H9 (cell line): ENCODE data around the gene DYTN. TPM values are rescaled to one million over a fixed set of nuclear protein-coding genes. Genes with fewer than 3 reads are reported as not detected.

Experiments used
- DNase-seq: peaks from one replicate; pipeline ENCODE4 v3.0.0-alpha.2; 2017
- H2AFZ ChIP-seq: one replicate; pipeline ENCODE4 v1.6.1; 2013; ENCODE audit warnings: mild to moderate bottlenecking, low read length, control low read depth, moderate library complexity
- H2AK5ac ChIP-seq: 2 replicates; pipeline ENCODE4 v1.6.1; 2013; ENCODE audit warnings: low read length, control low read depth, mixed read lengths; ENCODE audit not compliant: insufficient read length
- H2BK120ac ChIP-seq: one replicate; pipeline ENCODE4 v1.6.1; 2013; ENCODE audit warnings: low read depth, mild to moderate bottlenecking, low read length, control low read depth, inconsistent platforms; ENCODE audit not compliant: poor library complexity, severe bottlenecking
- H2BK12ac ChIP-seq: 2 replicates; pipeline ENCODE4 v1.6.1; 2013; ENCODE audit warnings: low read length, control low read depth, mixed read lengths, low read depth; ENCODE audit not compliant: insufficient read length
- H2BK15ac ChIP-seq: 2 replicates; pipeline ENCODE4 v1.6.1; 2013; ENCODE audit warnings: low read depth, low read length, control low read depth
- H2BK20ac ChIP-seq: one replicate; pipeline ENCODE4 v1.6.1; 2013; ENCODE audit warnings: low read depth, mild to moderate bottlenecking, low read length, control low read depth, inconsistent platforms; ENCODE audit not compliant: poor library complexity, severe bottlenecking
- H2BK5ac ChIP-seq: 2 replicates; pipeline ENCODE4 v1.6.1; 2013; ENCODE audit warnings: low read length, control low read depth, mixed read lengths; ENCODE audit not compliant: insufficient read length
- H3K14ac ChIP-seq: 2 replicates; pipeline ENCODE4 v1.6.1; 2013; ENCODE audit warnings: low read length, control low read depth; ENCODE audit not compliant: insufficient read depth
- H3K18ac ChIP-seq: 2 replicates; pipeline ENCODE4 v1.6.1; 2013; ENCODE audit warnings: low read depth, mild to moderate bottlenecking, mixed read lengths, low read length, control low read depth; ENCODE audit not compliant: insufficient read length
- H3K23ac ChIP-seq: 2 replicates; pipeline ENCODE4 v1.6.1; 2013; ENCODE audit warnings: low read length, control low read depth, mixed read lengths, low read depth; ENCODE audit not compliant: insufficient read length
- H3K23me2 ChIP-seq: 2 replicates; pipeline ENCODE4 v1.6.1; 2013; ENCODE audit warnings: low read depth, mild to moderate bottlenecking, mixed read lengths, low read length, control low read depth; ENCODE audit not compliant: insufficient read length, poor library complexity, severe bottlenecking
- H3K27ac ChIP-seq: 2 replicates; pipeline ENCODE4 v1.5.1; 2013; ENCODE audit warnings: low read length, control low read depth, mixed read lengths, low read depth; ENCODE audit not compliant: insufficient read length
- H3K27me3 ChIP-seq: 2 replicates; pipeline ENCODE4 v1.6.1; 2013; ENCODE audit warnings: low read length, control low read depth, inconsistent platforms; ENCODE audit not compliant: insufficient read depth
- H3K4ac ChIP-seq: 2 replicates; pipeline ENCODE4 v1.6.1; 2013; ENCODE audit warnings: low read depth, mild to moderate bottlenecking, control low read depth, inconsistent platforms, low read length, moderate library complexity
- H3K4me1 ChIP-seq: 2 replicates; pipeline ENCODE4 v1.6.1; 2013; ENCODE audit warnings: low read length, control low read depth, inconsistent platforms; ENCODE audit not compliant: insufficient read depth
- H3K4me2 ChIP-seq: 2 replicates; pipeline ENCODE4 v1.6.1; 2013; ENCODE audit warnings: low read length, control low read depth, mixed read lengths; ENCODE audit not compliant: insufficient read length, insufficient read depth
- H3K56ac ChIP-seq: 2 replicates; pipeline ENCODE4 v1.6.1; 2013; ENCODE audit warnings: low read depth, mild to moderate bottlenecking, mixed read lengths, low read length, control low read depth; ENCODE audit not compliant: insufficient read length
- H3K79me1 ChIP-seq: 2 replicates; pipeline ENCODE4 v1.6.1; 2013; ENCODE audit warnings: low read depth, mild to moderate bottlenecking, moderate library complexity, low read length, control low read depth, inconsistent platforms; ENCODE audit not compliant: insufficient read depth, poor library complexity, severe bottlenecking
- H3K79me2 ChIP-seq: 2 replicates; pipeline ENCODE4 v1.6.1; 2013; ENCODE audit warnings: low read length, control low read depth, inconsistent platforms; ENCODE audit not compliant: insufficient read depth
- H3K9ac ChIP-seq: 2 replicates; pipeline ENCODE4 v1.6.1; 2013; ENCODE audit warnings: low read length, control low read depth, mixed read lengths; ENCODE audit not compliant: insufficient read length; ENCODE audit errors: extremely low read depth
- H3K9me3 ChIP-seq: one replicate; pipeline ENCODE4 v1.6.1; 2013; ENCODE audit warnings: low read depth, low read length, inconsistent platforms; ENCODE audit not compliant: control insufficient read depth
- H3T11ph ChIP-seq: one replicate; pipeline ENCODE4 v1.6.1; 2013; ENCODE audit warnings: mild to moderate bottlenecking, low read length, control low read depth, inconsistent platforms
- H4K20me1 ChIP-seq: one replicate; pipeline ENCODE4 v1.6.1; 2013; ENCODE audit not compliant: control insufficient read depth, insufficient read length, insufficient read depth
- H4K5ac ChIP-seq: 2 replicates; pipeline ENCODE4 v1.6.1; 2013; ENCODE audit warnings: low read depth, mild to moderate bottlenecking, mixed read lengths, low read length, control low read depth; ENCODE audit not compliant: insufficient read length
- H4K8ac ChIP-seq: replicated peaks from 2 replicates; pipeline ENCODE4 v1.6.1; 2013; ENCODE audit warnings: low read length, control low read depth, mixed read lengths, low read depth; ENCODE audit not compliant: insufficient read length
- H4K91ac ChIP-seq: 2 replicates; pipeline ENCODE4 v1.6.1; 2013; ENCODE audit warnings: low read depth, mild to moderate bottlenecking, moderate library complexity, mixed read lengths, low read length, control low read depth; ENCODE audit not compliant: insufficient read length
- H3K27ac Mint-ChIP-seq, 3 experiments: 2 replicates in 2 of 3; 3 replicates in 1 of 3; pipeline ENCODE4 v1.8.0; 2020 to 2021; ENCODE audit warnings: mixed read lengths in 3 of 3, mild to moderate bottlenecking in 1 of 3, moderate library complexity in 1 of 3
- H3K27me3 Mint-ChIP-seq: 2 replicates; pipeline ENCODE4 v1.8.0; 2021; ENCODE audit warnings: low read depth, mild to moderate bottlenecking, moderate library complexity, mixed read lengths
- H3K36me3 Mint-ChIP-seq, 3 experiments: 2 replicates in 2 of 3; 3 replicates in 1 of 3; pipeline ENCODE4 v1.8.0; 2020 to 2021; ENCODE audit warnings: low read depth in 3 of 3, mixed read lengths in 3 of 3; ENCODE audit not compliant: insufficient read depth in 1 of 3
- H3K4me1 Mint-ChIP-seq, 2 experiments: 2 replicates each; pipeline ENCODE4 v1.8.0; 2020; ENCODE audit warnings: mixed read lengths in 2 of 2
- H3K4me3 Mint-ChIP-seq, 2 experiments: 2 replicates in 1 of 2; 3 replicates in 1 of 2; pipeline ENCODE4 v1.8.0; 2020 to 2021; ENCODE audit warnings: mild to moderate bottlenecking in 2 of 2, mixed read lengths in 2 of 2, moderate library complexity in 1 of 2
- H3K9me3 Mint-ChIP-seq, 2 experiments: 2 replicates in 1 of 2; 3 replicates in 1 of 2; pipeline ENCODE4 v1.8.0; 2020; ENCODE audit warnings: mild to moderate bottlenecking in 2 of 2, mixed read lengths in 2 of 2, moderate library complexity in 1 of 2
- CTCF ChIP-seq: fragments of 200-600 bp; sonication (generic); conservative IDR thresholded peaks from 3 replicates; pipeline ENCODE4 v1.8.0; 2021; ENCODE audit warnings: antibody characterized with exemption, mild to moderate bottlenecking
- WGBS: extraction: QIAGEN DNeasy Blood & Tissue Kit; methylation state at CpG from one replicate; pipeline ENCODE4 v1.1.7; 2013; ENCODE audit warnings: missing lambda C conversion rate, low lambda C conversion rate, mixed read lengths; ENCODE audit not compliant: insufficient read length; ENCODE audit errors: extremely low coverage; 5-methylcytosine and 5-hydroxymethylcytosine counted together
- total RNA-seq: library from RNA; stranded (reverse); gene quantifications from 2 replicates; pipeline ENCODE4 v1.2.1, GENCODE V29; 2021

The DYTN gene
- total RNA-seq, 1 experiment from 2014 or later, result not detected

- DNase-seq, result no peak
- H3T11ph ChIP-seq, result no peak overlapping the region
- H3K14ac ChIP-seq, result no peak overlapping the region
- no peaks in the 10 kb centered on the region for H3K9me3 ChIP-seq
- TF ChIP-seq CTCF, result no peak
- H3K23me2 ChIP-seq, result no peaks in the 10 kb centered on the region
- no peaks in the 10 kb centered on the region for H3K79me1 ChIP-seq
- H4K5ac ChIP-seq, result no peak overlapping the region
- no peaks in the 10 kb centered on the region for H4K20me1 ChIP-seq
- no peaks in the 10 kb centered on the region for H3K4me1 ChIP-seq
- no peak overlapping the region for H4K8ac ChIP-seq
- H3K4ac ChIP-seq, result no peak overlapping the region
- no peak overlapping the region for H4K91ac ChIP-seq
- Mint-ChIP-seq H3K27me3 (no peaks in the 10 kb centered on the region; the same call in 1 of the 2 replicates), H3K36me3 (no peaks in the 10 kb centered on the region), H3K4me1 (peaks cover 0 to 3% of the 10 kb centered on the region in 2 experiments; a peak in 1 of 4 replicates), H3K27ac (no peak overlapping the region), H3K9me3 (no peaks in the 10 kb centered on the region), H3K4me3 (no peak overlapping the region)
- H2AK5ac ChIP-seq, result no peak overlapping the region
- no peak overlapping the region for H3K18ac ChIP-seq
- no peaks in the 10 kb centered on the region for H3K79me2 ChIP-seq
- H3K23ac ChIP-seq, result no peak overlapping the region
- H3K27ac ChIP-seq, result no peak overlapping the region
- no peaks in the 10 kb centered on the region for H3K27me3 ChIP-seq
- no peak overlapping the region for H3K4me2 ChIP-seq
- H2BK15ac ChIP-seq, result no peak overlapping the region
- no peak overlapping the region for H2AFZ ChIP-seq
- no peak overlapping the region for H2BK20ac ChIP-seq
- H2BK12ac ChIP-seq, result no peak overlapping the region
- WGBS, result no CpG with 5 or more reads among the region's 3 CpGs
- H3K56ac ChIP-seq, result no peak overlapping the region
- H2BK5ac ChIP-seq, result no peak overlapping the region
- no peak overlapping the region for H3K9ac ChIP-seq
- no peak overlapping the region for H2BK120ac ChIP-seq
Measured at GRCh38 chr2:206665251-206665650, 52.9 kb downstream of the DYTN start.
